ENCODE measurements around the gene SEC16A.

The SEC16A gene

DNA sequence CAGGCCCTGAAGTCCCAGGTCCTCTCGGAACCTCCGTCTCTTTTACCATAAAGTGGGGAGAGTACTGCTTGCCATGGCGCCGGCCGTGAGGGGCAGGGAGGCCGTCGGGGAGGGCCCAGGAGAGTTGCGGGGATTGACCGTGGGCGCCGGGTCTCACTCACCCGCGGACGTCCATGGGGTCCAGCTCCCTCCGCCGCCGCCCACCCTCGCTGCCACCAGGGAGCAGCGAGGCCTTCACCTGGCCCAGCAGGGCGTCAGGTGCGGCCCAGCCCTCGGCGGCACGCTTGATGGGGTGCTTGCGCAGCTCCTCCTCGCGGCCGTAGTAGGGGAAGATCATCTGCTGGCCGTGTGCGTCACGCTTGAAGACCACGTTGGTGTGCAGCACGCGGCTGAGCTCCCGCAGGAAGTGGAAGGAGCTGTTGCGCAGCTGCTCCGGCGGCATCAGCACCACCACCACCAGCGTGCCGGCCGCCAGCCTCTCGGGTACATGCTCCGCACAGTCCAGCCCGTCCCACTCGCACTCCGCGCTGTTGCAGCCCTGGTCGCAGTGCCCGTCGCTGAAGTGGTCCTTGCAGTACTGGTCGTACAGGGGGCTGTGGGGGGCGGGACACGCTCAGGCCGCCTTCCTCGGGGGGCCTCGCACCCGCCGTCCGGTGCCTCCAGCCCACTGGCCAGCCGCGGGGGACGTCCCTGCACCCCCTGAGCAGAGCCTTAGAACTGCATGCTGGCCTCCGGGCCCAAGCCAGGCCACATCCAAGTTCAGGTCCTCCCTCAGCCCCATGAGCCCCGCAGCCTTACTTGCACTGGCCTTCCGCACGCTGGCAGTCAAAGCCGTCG lies 21.9 kb upstream of the SEC16A start:
- no peak for DNase-seq

DNA sequence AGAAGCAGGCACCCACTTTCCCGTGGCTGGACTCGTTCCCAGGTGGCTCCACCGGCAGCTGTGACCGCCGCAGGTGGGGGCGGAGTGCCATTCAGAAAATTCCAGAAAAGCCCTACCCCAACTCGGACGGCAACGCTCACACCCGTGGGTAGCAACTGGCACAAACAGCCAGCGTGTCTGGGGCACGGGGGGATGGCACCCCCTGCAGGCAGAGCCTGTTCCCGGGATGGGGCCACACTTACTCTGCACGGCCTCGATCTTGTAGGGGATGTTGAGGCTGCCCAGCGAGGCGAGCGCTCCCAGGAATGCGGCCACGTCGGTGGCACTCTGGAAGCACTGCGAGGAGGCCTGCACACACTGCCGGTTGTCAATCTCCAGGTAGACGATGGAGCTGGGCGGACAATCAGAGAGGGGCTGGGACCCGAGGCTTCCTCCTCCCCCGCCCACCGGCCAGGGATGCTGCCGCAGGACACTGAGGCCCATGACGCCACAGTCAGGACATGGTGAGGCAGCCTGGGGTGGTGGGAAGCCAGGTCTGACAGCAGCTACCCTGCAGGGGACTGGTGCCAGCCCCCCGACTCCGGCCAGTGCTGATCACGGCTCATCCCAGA lies 20.2 kb upstream of the SEC16A start:
- no peak for DNase-seq

DNA sequence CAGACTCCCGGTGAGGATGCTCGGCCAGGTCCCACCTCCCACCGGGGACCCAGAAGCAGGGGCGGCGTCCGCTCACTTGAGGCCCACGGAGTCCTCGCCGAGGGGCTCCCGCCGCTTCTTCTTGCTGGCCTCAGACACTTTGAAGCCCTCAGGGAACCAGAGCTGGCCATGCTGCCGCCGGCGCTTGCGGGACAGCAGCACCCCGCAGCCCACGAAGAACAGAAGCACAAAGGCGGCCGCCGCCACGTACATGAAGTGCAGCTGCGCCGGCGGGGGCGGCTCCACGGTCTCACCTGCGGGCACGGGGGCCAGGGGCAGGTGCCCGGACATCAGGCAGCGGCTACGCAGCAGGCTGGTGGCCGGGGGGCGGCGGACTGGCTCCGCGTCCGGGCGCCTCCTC lies 19.4 kb upstream of the SEC16A start:
- no peak for DNase-seq

DNA sequence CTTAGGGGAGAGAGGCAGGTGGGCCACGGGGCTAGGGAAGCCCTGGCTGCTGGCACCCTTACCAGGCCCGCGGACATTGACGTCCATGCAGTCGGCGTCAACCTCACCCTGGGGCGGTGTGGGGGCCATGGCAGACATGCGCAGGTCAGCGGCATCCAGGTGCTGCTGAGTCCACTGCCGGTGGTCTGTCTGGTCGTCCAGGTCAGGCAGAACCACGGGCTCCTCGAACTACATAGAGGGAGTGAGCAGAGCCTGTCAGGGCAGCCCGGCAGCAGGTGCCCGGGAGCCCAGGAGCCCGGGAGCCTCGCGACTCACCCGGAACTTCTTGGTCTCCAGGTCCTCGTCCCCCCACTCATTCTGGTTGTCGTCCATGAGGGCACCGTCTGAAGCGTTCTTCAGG lies 18.8 kb upstream of the SEC16A start:
- no peak for DNase-seq

DNA sequence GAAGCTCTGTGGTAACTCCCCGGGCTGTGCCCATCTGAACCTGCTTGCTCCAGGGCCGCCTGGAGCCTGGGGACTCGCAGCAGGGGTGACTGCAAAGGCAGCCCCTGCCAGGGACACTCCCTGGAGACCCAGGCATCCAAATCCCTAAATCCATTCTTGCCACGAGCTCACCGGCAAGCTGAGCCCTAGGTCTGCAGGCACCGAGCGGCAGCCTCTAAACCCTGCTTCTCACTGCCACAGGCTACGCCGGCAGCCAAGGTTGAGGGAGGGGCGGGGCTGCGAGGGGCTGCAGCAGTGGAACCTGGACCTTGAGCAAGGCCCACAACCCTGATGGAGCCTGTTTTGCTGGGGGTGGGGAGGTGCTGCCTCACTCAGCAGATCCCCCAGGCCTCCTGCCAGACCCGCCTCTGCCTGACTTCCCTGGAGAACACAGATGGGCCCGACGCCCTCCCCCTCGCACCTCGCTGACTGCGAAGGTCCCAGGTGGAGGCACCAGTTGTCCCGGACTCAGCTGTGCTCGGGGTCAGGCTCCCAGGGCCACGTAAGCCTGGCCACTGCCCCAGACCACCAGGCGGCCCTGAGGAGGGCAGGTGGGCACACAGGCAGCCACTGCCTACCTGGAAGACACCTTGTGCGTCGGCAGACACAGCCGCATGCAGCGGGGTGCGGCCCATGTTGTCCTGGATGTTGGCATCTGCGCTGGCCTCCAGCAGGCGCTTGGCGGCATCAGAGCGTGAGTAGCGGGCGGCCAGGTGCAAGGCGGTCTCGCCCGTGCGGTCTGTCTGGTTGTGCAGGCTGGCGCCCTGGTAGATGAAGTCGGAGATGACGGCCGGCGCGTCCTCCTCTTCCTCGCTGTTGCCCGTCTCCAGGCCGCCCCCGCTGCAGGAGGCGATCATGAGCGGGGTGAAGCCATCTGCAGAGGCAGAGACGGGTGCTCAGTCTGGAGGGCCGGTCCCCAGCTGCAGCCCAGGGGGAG lies 17.4 kb upstream of the SEC16A start:
- no peak for DNase-seq

DNA sequence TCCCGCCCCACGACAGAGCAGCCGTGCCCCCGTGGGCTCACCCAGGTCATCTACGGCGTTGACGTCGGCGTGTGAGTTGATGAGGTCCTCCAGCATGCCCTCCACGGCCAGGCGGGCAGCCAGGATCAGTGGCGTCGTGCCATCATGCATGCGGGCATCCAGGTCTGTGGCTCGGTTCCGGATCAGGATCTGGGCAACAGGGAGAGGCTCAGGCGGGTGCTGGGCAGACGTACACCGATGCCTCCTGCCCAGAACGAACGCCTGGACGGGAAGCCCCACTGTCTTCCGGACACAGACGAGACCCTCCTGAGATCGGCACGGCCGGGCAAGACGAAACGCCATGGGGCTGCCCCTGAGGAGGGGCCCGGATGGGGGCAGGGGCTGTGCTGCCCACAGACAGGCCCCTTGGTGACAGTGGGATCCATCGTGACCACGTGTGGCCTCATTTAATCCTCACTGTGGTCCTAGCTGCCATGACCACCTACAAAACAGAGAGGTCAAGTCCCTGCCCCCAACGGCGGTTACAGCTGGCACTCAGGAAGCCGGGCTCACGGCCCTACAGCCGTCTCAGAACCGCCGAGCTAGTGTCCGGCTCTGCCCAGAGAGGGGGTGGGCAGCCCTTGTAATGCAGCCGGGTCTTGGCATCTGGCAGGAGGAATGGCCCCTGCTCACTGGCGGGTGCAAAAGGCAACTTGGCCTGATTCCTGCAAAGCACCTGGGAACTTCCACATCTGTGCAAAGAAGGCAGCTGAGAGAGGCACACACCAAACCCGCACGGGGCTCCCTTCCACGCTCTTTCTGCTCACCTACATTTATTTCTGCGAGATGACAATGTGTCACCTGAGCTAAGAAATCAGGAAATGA lies 16.5 kb upstream of the SEC16A start:
- DNase-seq, result no peak

DNA sequence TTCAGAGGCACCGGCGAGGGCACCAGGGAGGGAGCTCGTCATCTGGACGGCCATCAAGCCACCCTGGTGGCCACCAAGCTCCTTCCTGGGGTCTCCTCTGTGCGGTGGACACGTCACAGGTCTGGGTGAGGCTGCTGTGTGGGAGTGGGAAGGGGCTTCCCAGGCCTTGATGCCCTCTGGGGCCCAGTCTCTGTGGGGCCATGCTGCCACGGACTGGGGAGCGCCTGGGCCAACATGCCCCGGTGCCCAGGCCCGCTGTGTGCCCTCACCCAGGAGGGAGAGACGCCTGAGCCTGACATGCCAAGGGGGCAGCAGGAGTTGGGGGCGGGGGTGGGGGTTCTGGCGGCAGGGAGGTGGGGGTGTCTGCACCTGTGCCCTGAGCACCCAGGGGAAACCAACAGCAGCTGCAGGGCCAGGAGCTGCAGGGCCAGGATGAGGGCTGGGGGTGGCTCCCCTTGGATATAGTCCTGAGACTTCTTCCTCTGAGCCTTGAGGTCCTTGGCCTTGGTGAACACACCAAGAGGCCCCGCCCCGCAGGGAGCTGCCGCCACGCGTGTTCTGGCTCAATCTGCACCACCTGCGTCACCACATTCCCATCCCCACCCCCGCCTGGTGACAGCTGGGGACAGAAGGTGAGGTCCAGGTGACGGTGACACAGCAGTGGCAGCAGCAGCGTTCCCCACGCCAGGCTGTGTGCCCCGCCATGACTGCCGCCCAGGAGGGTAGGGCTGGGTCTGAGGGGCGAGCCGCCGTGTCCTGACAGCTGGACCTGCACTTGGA lies 15.3 kb upstream of the SEC16A start:
- DNase-seq, result no peak

DNA sequence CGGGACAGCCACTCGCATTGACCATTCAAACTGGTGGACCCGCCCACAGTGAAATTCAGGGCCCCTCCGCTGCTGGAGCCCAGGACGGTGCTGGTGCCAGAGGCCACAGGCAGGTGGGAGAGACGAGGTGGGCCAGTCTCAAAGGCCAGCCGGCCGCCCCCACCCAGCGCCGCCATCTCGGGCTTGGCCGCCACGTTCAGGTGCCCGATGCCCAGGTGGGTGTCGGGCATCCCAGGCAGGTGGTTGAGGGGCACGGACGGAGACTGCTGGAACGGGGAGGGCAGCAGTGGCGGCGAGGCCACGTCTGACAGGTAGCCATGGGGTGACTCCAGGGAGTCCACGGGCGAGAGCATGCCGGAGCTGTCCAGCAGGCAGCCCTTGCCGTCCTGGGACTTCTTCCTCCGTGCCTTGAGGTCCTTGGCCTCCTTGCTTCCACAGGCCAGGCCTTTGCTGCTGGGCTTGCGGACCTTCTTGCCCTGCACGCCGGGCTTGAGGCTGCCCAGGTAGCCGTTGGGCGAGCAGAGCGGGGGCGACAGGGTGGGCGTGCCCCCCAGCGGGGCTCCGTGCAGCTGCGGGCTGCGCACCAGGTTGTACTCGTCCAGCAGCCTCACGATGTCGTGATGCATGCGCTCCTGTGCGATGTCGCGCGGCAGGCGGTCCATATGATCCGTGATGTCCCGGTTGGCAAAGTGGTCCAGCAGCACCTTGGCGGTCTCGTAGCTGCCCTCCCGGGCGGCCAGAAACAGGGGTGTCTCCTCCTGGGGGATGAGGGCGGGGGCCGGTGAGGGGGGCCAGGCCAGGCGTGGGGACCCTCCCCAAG lies 14.2 kb upstream of the SEC16A start:
- no peak for DNase-seq

DNA sequence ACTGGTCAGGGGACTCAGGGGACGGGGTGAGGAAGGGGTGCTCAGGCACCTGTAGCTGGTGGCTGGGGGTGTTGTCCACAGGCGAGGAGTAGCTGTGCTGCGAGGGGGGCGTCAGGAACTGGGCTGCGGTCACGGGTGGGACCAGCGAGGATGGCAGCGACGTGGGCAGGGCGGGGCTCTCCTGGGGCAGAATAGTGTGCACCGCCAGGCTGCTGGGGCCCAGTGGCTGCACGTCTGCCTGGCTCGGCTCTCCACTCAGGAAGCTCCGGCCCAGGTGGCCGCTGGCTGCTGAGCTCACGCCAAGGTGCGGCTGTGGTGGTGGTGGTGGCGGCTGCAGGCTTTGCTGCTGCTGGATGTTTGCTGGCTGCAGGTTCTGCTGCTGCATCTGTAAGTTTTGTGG lies 13.3 kb upstream of the SEC16A start:
- no peak for DNase-seq

DNA sequence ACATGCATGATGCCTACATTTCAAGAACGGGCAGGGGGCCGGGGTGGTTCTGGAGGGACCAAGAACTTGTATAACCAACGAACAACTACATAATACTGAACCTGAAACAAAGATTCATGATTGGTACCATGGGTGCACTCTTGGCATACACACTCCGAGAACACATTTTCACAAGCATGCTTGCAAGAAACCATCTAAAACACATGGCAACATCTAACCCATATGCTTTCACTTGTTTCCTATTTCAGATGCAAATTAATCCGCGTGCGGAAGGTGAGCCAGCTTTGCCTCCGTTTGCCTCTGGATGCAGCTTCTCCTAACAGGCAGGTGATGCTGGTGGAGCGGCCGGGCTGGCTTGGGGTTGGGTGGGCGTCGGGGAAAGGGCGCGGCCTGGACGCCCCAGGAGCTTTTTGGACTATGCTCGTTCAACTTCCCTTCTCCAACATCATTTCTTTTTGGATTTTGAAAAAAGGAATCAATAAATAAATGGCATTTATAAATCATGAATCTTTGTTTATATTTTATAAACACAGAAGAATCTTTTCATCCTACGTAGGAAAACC lies 12.5 kb upstream of the SEC16A start:
- no peak for DNase-seq

DNA sequence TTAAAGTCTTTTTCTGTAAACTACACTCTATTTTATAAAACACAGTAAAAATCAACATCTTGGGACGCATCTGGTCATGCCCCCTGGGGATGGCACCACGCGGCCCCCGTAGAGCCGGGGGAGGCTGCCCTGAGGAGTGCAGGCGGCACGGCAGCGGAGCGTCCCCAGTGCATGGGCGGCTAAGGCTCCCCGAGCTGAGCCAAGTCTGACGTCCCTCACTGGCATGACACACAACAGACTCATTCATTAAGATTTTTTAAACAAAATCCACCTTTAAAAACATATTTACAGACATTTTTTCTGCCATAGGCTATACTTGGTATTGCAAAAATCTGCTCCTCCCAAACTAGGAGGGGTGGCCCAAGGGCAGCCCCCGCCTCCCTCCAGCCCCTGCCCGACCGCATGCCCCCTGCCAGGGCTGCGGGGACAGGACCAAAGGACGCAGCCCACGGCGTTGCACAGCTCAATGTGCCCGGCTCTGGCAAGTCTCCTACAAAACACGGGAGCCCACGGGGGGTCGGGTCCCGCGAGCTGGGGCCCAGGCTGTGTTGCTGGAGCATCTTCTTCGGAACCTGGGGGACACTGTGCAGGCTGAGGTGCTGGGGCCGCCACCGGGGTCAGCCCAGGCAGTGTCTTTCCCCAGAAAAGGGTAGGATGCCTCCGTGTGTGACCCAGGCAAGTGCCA lies 11.8 kb upstream of the SEC16A start:
- no peak for DNase-seq

DNA sequence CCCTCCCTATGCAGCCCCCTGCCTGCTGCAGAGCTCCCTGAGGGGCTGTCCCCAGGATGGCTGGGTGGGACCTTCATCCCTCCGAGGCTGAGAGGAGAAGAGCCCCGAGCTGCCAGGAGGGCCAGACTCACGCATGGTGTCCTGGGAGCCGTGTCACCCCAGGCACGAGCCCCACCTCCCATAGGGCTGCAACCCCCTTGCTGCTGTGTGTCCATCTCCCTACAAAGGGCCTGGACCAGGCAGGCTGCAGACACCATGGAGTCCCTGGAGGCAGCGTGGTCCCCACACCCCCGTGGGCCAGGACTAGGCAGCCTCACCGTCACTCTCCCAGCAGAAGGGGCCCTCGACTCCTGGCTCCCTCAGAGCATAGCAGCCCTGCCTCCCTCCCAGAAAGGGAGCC lies 11.2 kb upstream of the SEC16A start:
- DNase-seq, result no peak

DNA sequence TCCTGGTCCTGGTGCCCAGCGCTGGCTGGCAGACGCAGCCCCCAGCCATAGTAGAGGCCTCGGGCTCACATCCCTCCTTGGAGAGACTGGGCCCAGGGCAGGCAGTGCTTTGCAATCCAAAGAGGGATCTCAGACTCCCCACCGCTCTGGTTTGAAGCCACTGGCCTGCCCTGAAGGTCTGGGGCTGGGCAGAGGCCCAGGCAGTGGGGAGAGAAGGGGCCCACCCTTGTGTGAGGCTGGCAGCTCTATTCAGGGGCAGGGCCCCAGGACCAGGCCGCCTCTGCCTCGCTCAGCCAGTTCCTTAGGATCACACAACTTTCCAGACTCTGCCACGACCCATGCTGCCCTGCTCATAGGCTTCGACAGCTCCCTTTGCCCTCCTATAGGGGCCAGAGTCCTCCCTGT lies 10.7 kb upstream of the SEC16A start:
- no peak for DNase-seq

DNA sequence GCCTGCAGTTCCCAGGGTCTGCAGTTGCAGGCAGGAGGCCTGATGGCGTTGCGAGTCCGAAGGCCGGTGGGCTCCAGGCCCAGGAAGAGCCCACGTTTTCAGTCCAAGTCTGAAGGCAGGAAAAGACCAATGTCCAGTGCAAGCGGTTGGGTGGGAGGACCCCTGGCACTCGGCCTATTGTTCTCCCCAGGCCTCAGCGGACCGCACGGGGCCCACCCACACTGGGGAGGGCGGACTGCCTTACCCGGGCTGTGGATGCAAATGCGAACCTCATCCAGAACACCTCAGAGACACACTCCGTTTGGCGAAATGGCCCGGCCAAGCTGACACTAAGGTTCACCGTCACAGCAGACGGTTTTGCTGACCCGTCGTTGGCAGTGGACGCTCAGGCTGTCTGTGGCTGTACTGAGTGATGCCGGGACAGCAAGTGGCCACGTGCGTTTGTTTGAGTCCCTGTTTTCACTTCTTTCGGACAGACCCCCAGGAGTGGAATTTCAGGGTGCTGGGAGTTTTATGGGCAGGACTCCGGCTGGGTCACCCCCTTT lies 10.2 kb upstream of the SEC16A start:
- no peak for DNase-seq

DNA sequence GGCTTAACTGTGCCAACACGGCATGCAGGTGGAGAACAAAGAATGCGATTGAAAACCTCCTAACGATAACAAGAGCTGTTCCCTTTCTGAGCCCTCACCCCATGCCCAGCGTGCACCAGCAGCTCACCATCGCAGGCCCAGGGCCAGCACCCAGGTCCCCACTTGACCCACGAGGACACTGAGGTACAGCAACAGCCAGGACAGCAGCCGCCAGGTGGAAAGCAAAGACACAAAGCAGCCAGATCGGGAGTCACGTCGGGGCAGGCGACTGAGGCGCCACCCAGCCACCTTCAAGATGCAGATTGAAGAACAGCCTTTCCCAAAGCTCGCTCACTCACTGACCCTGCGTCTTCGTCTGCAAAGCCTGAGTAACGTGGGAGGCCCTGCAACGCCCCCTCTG lies 6.9 kb upstream of the SEC16A start:
- DNase-seq, result no peak

DNA sequence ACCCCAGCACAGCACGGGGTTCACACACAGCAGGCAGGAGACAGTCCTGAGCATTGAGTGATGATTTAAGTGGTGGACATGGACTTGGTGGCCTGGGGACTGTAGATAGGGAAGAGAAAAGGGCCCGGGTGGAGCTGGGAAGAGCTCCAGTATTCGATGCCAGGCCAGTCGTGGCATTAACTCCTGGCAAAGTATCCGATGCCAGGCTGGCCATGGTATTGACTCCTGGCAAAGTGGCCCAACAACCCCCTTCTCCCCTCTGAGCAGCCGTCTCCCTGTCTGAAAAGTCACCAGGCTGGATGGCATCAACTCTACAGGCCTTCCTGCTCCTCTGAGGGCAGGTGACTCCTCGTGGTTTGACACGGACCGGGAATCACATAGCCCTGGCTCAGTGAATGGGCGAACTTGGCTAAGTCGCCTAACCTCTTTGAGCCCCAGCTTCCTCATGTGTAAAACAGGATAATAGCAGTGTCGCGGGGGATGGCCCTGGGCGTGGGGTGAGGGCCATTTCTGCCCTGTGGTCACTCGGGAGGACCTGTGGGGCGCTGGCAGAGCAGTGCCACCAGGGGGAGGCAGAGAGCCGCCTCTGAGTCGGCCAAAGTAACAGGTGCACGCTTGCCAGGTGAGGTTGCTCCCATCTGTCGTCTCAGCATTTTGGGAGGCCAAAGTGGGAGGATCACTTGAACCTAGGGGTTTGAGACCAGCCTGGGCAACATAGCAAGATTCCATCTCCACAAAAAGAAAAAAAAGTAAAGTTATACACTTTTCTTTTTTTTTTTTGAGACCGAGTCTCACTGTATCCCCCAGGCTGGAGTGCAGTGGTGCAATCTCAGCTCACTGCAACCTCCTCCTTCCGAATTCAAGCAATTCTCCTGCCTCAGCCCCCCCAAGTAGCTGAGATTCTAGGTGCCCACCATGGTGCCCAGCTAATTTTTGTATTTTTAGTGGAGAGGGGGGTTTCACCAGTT lies 5.7 kb upstream of the SEC16A start:
- DNase-seq, result no peak

DNA sequence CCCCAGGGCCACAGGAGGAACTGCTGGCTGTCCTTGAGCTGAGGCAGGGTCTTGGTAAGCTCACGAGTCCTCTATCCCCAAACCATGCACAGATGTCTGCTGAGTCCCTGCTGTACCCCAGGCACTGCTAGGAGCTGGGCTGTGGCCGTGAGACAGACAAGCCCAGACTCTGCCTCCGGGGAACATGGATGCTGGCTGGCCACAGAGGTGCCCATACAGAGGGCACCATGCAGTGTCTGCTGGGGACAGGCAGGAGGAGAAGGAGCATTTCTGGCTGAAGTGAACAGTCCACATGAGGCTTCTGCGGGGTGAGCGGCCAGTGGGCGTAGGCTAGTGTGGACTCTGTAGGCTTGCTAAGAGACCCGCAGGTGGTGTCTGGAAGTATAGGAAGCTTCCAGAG lies 4.8 kb upstream of the SEC16A start:
- no peak for DNase-seq

Data from NCI-H187 (cell line).